GM23338 (cell line): Measurements from ENCODE around the gene USH2A. TPM values are rescaled to one million over a fixed set of nuclear protein-coding genes. Genes with fewer than 3 reads are reported as not detected.

Experiments
- ATAC-seq: fragments of 200-7000 bp; cut with Tn5 transposase; 3 replicates; pipeline ENCODE4 v1.9.1; 2020
- DNase-seq: peaks from one replicate; pipeline ENCODE4 v3.0.0-alpha.2; 2015; ENCODE audit warnings: low spot score
- H2AFZ ChIP-seq: fragments of 200-600 bp; sonication (generic); 2 replicates; pipeline ENCODE4 v1.8.0; 2016; ENCODE audit warnings: antibody characterized with exemption, mild to moderate bottlenecking, moderate library complexity
- H3F3A ChIP-seq: fragments of 200-600 bp; sonication (generic); replicated peaks from 2 replicates; pipeline ENCODE4 v1.8.0; 2017; ENCODE audit warnings: antibody characterized with exemption, mixed run types, low read depth
- H3K27ac ChIP-seq: fragments of 200-600 bp; sonication (generic); 2 replicates; pipeline ENCODE4 v1.6.1; 2016; ENCODE audit warnings: low read depth
- H3K27me3 ChIP-seq: fragments of 200-600 bp; sonication (generic); 2 replicates; pipeline ENCODE4 v1.8.0; 2016; ENCODE audit warnings: mild to moderate bottlenecking, mixed run types, moderate library complexity; ENCODE audit not compliant: insufficient read depth
- H3K36me3 ChIP-seq: fragments of 200-600 bp; sonication (generic); 2 replicates; pipeline ENCODE4 v1.8.0; 2016; ENCODE audit warnings: mild to moderate bottlenecking; ENCODE audit not compliant: insufficient read depth
- H3K4me1 ChIP-seq: fragments of 200-600 bp; sonication (generic); 2 replicates; pipeline ENCODE4 v1.8.0; 2016; ENCODE audit warnings: mild to moderate bottlenecking, moderate library complexity; ENCODE audit not compliant: insufficient read depth
- H3K4me2 ChIP-seq: fragments of 200-600 bp; sonication (generic); 2 replicates; pipeline ENCODE4 v1.7.1; 2017; ENCODE audit warnings: mixed run types
- H3K4me3 ChIP-seq: fragments of 200-600 bp; sonication (generic); 2 replicates; pipeline ENCODE4 v1.6.1; 2016; ENCODE audit warnings: mixed run types
- H3K79me2 ChIP-seq: fragments of 200-600 bp; sonication (generic); replicated peaks from 2 replicates; pipeline ENCODE4 v1.8.0; 2017; ENCODE audit warnings: mild to moderate bottlenecking; ENCODE audit not compliant: insufficient read depth
- H3K9me2 ChIP-seq: fragments of 200-600 bp; sonication (generic); 2 replicates; pipeline ENCODE4 v1.8.0; 2017; ENCODE audit not compliant: insufficient read depth
- H4K20me1 ChIP-seq: fragments of 200-600 bp; sonication (generic); replicated peaks from 2 replicates; pipeline ENCODE4 v1.8.0; 2017; ENCODE audit warnings: mild to moderate bottlenecking; ENCODE audit not compliant: insufficient read depth
- H3K27ac Mint-ChIP-seq: 2 replicates; pipeline ENCODE4 v1.8.0; 2020; ENCODE audit warnings: inconsistent platforms, mild to moderate bottlenecking, moderate library complexity, mixed read lengths
- H3K27me3 Mint-ChIP-seq: 3 replicates; pipeline ENCODE4 v1.8.0; 2022; ENCODE audit warnings: low read depth, mild to moderate bottlenecking, moderate library complexity, mixed read lengths, inconsistent platforms; ENCODE audit not compliant: insufficient read depth, poor library complexity
- H3K36me3 Mint-ChIP-seq: 3 replicates; pipeline ENCODE4 v1.8.0; 2021; ENCODE audit warnings: low read depth, mild to moderate bottlenecking, inconsistent platforms, moderate library complexity, mixed read lengths
- H3K4me1 Mint-ChIP-seq: 3 replicates; pipeline ENCODE4 v1.8.0; 2020; ENCODE audit warnings: mild to moderate bottlenecking, inconsistent platforms, mixed read lengths
- H3K4me3 Mint-ChIP-seq: 3 replicates; pipeline ENCODE4 v1.8.0; 2021; ENCODE audit warnings: moderate library complexity, mild to moderate bottlenecking, inconsistent platforms, mixed read lengths
- H3K9me3 Mint-ChIP-seq: 3 replicates; pipeline ENCODE4 v1.8.0; 2020; ENCODE audit warnings: moderate library complexity, mild to moderate bottlenecking, inconsistent platforms, mixed read lengths
- CREB1 ChIP-seq: fragments of 250-450 bp; sonication (Bioruptor Pico); IDR thresholded peaks from 2 replicates; pipeline ENCODE4 v1.5.0; 2020; ENCODE audit warnings: low read depth, mild to moderate bottlenecking, moderate library complexity
- EZH2 ChIP-seq: fragments of 200-600 bp; sonication (generic); IDR thresholded peaks from one replicate; pipeline ENCODE4 v1.8.0; 2017; ENCODE audit warnings: antibody characterized with exemption, mild to moderate bottlenecking, low read depth; ENCODE audit not compliant: unreplicated experiment
- EZH2phosphoT487 ChIP-seq: fragments of 200-600 bp; sonication (generic); IDR thresholded peaks from one replicate; pipeline ENCODE4 v1.8.1; 2018; ENCODE audit warnings: antibody characterized with exemption; ENCODE audit not compliant: unreplicated experiment
- JUNB ChIP-seq: IDR thresholded peaks from one replicate; pipeline ENCODE4 v1.6.1; 2016; ENCODE audit warnings: antibody characterized with exemption; ENCODE audit not compliant: unreplicated experiment
- NANOG ChIP-seq: IDR thresholded peaks from 2 replicates; pipeline ENCODE4 v1.6.1; 2016; ENCODE audit warnings: antibody characterized with exemption, borderline replicate concordance
- POLR2AphosphoS5 ChIP-seq: IDR thresholded peaks from 2 replicates; pipeline ENCODE4 v1.6.1; 2016; ENCODE audit warnings: antibody characterized with exemption, low read depth
- STAT1 ChIP-seq: IDR thresholded peaks from one replicate; pipeline ENCODE4 v1.6.1; 2016; ENCODE audit warnings: antibody characterized with exemption; ENCODE audit not compliant: unreplicated experiment
- ZNF114 ChIP-seq: fragments of 250-450 bp; sonication (Bioruptor Pico); IDR thresholded peaks from 2 replicates; pipeline ENCODE4 v1.5.0; 2020; ENCODE audit warnings: mild to moderate bottlenecking, moderate library complexity
- ZNF331 ChIP-seq: fragments of 250-450 bp; sonication (Bioruptor Pico); IDR thresholded peaks from 2 replicates; pipeline ENCODE4 v1.5.0; 2020; ENCODE audit warnings: low read depth, mild to moderate bottlenecking, moderate library complexity
- polyA plus RNA-seq: library from polyadenylated mRNA; unstranded; fragments of >200 nt; fragmentation: Nextera tagmentation; extraction: Ambion mirVana; gene quantifications from 2 replicates; pipeline ENCODE4 v1.2.1, GENCODE V29; 2016
- total RNA-seq: library from RNA; depleted of rRNA; stranded (reverse); fragments of >200 nt; shearing (Covaris generic); gene quantifications from 2 replicates; pipeline ENCODE4 v1.2.3, GENCODE V29; 2014
- TF ChIP-seq, protein P1 (sequence below): IDR thresholded peaks from 2 replicates; pipeline ENCODE4 v1.6.1; 2016; ENCODE audit warnings: antibody characterized with exemption
- TF ChIP-seq, protein P2 (sequence below): IDR thresholded peaks from one replicate; pipeline ENCODE4 v1.6.1; 2018; ENCODE audit warnings: antibody characterized with exemption; ENCODE audit not compliant: unreplicated experiment
- TF ChIP-seq, protein P3 (sequence below), 2 experiments: fragments of 200-600 bp in 1 of 2; sonication (generic) in 1 of 2; conservative IDR thresholded peaks; 2 replicates each; pipeline versions ENCODE4 v1.5.1 to v1.6.1; 2016 to 2017; ENCODE audit warnings: antibody characterized with exemption in 2 of 2, low read depth in 2 of 2, mild to moderate bottlenecking in 2 of 2, moderate library complexity in 1 of 2
- TF ChIP-seq, protein P4 (sequence below): fragments of 250-450 bp; sonication (Bioruptor Pico); IDR thresholded peaks from 2 replicates; pipeline ENCODE4 v1.5.0; 2020; ENCODE audit warnings: mild to moderate bottlenecking, moderate library complexity

Gene USH2A
- total and polyA plus RNA-seq, 2 experiments from 2014 or later, result 0.03 TPM

DNA sequence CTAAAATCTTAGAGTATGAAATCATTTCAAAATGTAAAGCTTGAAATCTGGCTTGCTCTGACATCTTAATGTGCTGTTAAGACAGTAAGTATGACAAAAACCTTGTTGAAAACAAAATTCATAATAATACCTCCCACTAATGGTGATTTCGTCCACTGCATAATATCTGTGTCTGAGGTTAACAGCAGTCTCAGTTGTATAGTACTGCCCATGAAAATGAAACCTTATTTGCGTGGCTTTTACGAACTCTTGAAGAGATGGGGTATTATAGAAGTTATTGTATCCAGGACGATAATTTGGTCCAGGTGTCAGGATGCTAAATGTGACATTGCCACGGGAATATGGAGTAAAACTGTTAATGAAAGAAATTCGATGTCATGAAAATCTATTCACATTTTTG lies 99.9 kb downstream of the USH2A start:
- Histone ChIP-seq H3K4me2 (no peak overlapping the region), H2AFZ (no peak overlapping the region), H3K27me3 (no peaks in the 10 kb centered on the region), H3K4me1 (no peaks in the 10 kb centered on the region), H3K4me3 (no peak overlapping the region), H4K20me1 (no peaks in the 10 kb centered on the region), H3F3A (no peaks in the 10 kb centered on the region), H3K27ac (no peak overlapping the region), H3K9me2 (no peaks in the 10 kb centered on the region), H3K79me2 (no peaks in the 10 kb centered on the region), H3K36me3 (no peaks in the 10 kb centered on the region)
- Mint-ChIP-seq H3K36me3 (no peaks in the 10 kb centered on the region), H3K4me3 (no peak overlapping the region), H3K4me1 (no peaks in the 10 kb centered on the region), H3K27ac (no peak overlapping the region), H3K9me3 (no peaks in the 10 kb centered on the region), H3K27me3 (no peaks in the 10 kb centered on the region)
- no peak for ATAC-seq
- TF ChIP-seq, protein P1, sequence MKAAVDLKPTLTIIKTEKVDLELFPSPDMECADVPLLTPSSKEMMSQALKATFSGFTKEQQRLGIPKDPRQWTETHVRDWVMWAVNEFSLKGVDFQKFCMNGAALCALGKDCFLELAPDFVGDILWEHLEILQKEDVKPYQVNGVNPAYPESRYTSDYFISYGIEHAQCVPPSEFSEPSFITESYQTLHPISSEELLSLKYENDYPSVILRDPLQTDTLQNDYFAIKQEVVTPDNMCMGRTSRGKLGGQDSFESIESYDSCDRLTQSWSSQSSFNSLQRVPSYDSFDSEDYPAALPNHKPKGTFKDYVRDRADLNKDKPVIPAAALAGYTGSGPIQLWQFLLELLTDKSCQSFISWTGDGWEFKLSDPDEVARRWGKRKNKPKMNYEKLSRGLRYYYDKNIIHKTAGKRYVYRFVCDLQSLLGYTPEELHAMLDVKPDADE, result no peak
- TF ChIP-seq ZNF114 (CRISPR knock-in tag) (no peak), JUNB (no peak), POLR2AphosphoS5 (no peak), ZNF331 (no peak), CREB1 (CRISPR knock-in tag) (no peak), NANOG (no peak), EZH2 (no peak), STAT1 (no peak), EZH2phosphoT487 (no peak)
- TF ChIP-seq, protein P2, sequence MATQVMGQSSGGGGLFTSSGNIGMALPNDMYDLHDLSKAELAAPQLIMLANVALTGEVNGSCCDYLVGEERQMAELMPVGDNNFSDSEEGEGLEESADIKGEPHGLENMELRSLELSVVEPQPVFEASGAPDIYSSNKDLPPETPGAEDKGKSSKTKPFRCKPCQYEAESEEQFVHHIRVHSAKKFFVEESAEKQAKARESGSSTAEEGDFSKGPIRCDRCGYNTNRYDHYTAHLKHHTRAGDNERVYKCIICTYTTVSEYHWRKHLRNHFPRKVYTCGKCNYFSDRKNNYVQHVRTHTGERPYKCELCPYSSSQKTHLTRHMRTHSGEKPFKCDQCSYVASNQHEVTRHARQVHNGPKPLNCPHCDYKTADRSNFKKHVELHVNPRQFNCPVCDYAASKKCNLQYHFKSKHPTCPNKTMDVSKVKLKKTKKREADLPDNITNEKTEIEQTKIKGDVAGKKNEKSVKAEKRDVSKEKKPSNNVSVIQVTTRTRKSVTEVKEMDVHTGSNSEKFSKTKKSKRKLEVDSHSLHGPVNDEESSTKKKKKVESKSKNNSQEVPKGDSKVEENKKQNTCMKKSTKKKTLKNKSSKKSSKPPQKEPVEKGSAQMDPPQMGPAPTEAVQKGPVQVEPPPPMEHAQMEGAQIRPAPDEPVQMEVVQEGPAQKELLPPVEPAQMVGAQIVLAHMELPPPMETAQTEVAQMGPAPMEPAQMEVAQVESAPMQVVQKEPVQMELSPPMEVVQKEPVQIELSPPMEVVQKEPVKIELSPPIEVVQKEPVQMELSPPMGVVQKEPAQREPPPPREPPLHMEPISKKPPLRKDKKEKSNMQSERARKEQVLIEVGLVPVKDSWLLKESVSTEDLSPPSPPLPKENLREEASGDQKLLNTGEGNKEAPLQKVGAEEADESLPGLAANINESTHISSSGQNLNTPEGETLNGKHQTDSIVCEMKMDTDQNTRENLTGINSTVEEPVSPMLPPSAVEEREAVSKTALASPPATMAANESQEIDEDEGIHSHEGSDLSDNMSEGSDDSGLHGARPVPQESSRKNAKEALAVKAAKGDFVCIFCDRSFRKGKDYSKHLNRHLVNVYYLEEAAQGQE, result no peak
- TF ChIP-seq, protein P3, sequence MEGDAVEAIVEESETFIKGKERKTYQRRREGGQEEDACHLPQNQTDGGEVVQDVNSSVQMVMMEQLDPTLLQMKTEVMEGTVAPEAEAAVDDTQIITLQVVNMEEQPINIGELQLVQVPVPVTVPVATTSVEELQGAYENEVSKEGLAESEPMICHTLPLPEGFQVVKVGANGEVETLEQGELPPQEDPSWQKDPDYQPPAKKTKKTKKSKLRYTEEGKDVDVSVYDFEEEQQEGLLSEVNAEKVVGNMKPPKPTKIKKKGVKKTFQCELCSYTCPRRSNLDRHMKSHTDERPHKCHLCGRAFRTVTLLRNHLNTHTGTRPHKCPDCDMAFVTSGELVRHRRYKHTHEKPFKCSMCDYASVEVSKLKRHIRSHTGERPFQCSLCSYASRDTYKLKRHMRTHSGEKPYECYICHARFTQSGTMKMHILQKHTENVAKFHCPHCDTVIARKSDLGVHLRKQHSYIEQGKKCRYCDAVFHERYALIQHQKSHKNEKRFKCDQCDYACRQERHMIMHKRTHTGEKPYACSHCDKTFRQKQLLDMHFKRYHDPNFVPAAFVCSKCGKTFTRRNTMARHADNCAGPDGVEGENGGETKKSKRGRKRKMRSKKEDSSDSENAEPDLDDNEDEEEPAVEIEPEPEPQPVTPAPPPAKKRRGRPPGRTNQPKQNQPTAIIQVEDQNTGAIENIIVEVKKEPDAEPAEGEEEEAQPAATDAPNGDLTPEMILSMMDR (conservative IDR thresholded peaks at IDR 0.05; ENCODE audit: low read depth in 2 of 2), result no peak
- TF ChIP-seq, protein P4, sequence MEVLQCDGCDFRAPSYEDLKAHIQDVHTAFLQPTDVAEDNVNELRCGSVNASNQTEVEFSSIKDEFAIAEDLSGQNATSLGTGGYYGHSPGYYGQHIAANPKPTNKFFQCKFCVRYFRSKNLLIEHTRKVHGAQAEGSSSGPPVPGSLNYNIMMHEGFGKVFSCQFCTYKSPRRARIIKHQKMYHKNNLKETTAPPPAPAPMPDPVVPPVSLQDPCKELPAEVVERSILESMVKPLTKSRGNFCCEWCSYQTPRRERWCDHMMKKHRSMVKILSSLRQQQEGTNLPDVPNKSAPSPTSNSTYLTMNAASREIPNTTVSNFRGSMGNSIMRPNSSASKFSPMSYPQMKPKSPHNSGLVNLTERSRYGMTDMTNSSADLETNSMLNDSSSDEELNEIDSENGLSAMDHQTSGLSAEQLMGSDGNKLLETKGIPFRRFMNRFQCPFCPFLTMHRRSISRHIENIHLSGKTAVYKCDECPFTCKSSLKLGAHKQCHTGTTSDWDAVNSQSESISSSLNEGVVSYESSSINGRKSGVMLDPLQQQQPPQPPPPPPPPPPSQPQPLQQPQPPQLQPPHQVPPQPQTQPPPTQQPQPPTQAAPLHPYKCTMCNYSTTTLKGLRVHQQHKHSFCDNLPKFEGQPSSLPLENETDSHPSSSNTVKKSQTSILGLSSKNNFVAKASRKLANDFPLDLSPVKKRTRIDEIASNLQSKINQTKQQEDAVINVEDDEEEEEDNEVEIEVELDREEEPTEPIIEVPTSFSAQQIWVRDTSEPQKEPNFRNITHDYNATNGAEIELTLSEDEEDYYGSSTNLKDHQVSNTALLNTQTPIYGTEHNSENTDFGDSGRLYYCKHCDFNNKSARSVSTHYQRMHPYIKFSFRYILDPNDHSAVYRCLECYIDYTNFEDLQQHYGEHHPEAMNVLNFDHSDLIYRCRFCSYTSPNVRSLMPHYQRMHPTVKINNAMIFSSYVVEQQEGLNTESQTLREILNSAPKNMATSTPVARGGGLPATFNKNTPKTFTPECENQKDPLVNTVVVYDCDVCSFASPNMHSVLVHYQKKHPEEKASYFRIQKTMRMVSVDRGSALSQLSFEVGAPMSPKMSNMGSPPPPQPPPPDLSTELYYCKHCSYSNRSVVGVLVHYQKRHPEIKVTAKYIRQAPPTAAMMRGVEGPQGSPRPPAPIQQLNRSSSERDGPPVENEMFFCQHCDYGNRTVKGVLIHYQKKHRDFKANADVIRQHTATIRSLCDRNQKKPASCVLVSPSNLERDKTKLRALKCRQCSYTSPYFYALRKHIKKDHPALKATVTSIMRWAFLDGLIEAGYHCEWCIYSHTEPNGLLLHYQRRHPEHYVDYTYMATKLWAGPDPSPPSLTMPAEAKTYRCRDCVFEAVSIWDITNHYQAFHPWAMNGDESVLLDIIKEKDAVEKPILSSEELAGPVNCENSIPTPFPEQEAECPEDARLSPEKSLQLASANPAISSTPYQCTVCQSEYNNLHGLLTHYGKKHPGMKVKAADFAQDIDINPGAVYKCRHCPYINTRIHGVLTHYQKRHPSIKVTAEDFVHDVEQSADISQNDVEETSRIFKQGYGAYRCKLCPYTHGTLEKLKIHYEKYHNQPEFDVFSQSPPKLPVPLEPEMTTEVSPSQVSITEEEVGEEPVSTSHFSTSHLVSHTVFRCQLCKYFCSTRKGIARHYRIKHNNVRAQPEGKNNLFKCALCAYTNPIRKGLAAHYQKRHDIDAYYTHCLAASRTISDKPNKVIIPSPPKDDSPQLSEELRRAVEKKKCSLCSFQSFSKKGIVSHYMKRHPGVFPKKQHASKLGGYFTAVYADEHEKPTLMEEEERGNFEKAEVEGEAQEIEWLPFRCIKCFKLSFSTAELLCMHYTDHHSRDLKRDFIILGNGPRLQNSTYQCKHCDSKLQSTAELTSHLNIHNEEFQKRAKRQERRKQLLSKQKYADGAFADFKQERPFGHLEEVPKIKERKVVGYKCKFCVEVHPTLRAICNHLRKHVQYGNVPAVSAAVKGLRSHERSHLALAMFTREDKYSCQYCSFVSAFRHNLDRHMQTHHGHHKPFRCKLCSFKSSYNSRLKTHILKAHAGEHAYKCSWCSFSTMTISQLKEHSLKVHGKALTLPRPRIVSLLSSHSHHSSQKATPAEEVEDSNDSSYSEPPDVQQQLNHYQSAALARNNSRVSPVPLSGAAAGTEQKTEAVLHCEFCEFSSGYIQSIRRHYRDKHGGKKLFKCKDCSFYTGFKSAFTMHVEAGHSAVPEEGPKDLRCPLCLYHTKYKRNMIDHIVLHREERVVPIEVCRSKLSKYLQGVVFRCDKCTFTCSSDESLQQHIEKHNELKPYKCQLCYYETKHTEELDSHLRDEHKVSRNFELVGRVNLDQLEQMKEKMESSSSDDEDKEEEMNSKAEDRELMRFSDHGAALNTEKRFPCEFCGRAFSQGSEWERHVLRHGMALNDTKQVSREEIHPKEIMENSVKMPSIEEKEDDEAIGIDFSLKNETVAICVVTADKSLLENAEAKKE (CRISPR knock-in tag), result no peak
- no peak for DNase-seq
